SIG-M5 treated with dmso at 0.1 percent for 504 hours (cell line): ENCODE results near the gene CGNL1.

Experiments
- DNase-seq: peaks from one replicate; lab custom pipeline; 2025; ENCODE audit not compliant: unreplicated experiment; lab: John Stamatoyannopoulos, UW

Gene CGNL1

GRCh38 chr15:57375827-57376695 is at the start of gene CGNL1:
TSS of gene CGNL1 (plus strand) at chr15:57376505. CDS start at chr15:57438000, 61,495 bp downstream.
- no peak for DNase-seq

GRCh38 chr15:57327985-57328471 is 48.3 kb upstream of the CGNL1 start:
- no peak for DNase-seq

- DNase-seq: no peak
Observed at GRCh38 chr15:57328479-57328878, 47.8 kb upstream of the CGNL1 start.

GRCh38 chr15:57328897-57329296 is 47.4 kb upstream of the CGNL1 start:
- no peak for DNase-seq

- DNase-seq: no peak
Observed at GRCh38 chr15:57329582-57330367, 46.5 kb upstream of the CGNL1 start.

- no peak for DNase-seq
Observed at GRCh38 chr15:57330619-57331340, 45.5 kb upstream of the CGNL1 start.

- DNase-seq: no peak
Observed at GRCh38 chr15:57332326-57332725, 44.0 kb upstream of the CGNL1 start.

- no peak for DNase-seq
Observed at GRCh38 chr15:57333487-57333886, 42.8 kb upstream of the CGNL1 start.

- DNase-seq: no peak
Observed at GRCh38 chr15:57334257-57334656, 42.0 kb upstream of the CGNL1 start.

- no peak for DNase-seq
Observed at GRCh38 chr15:57335293-57335715, 41.0 kb upstream of the CGNL1 start.

GRCh38 chr15:57335719-57336118 is 40.6 kb upstream of the CGNL1 start:
- DNase-seq: no peak

- DNase-seq: no peak
Observed at GRCh38 chr15:57337868-57338411, 38.4 kb upstream of the CGNL1 start.

GRCh38 chr15:57339321-57339720 is 37.0 kb upstream of the CGNL1 start:
- DNase-seq: no peak

- peak; percentile 57 for DNase-seq
Observed at GRCh38 chr15:57340682-57341259, 35.5 kb upstream of the CGNL1 start.

GRCh38 chr15:57343048-57343447 is 33.3 kb upstream of the CGNL1 start:
- DNase-seq: no peak

- no peak for DNase-seq
Observed at GRCh38 chr15:57343498-57343897, 32.8 kb upstream of the CGNL1 start.

GRCh38 chr15:57344282-57344681 is 32.0 kb upstream of the CGNL1 start:
- DNase-seq: no peak

- no peak for DNase-seq
Observed at GRCh38 chr15:57345584-57345983, 30.7 kb upstream of the CGNL1 start.

- DNase-seq: no peak
Observed at GRCh38 chr15:57348081-57348480, 28.2 kb upstream of the CGNL1 start.

GRCh38 chr15:57352535-57353316 is 23.6 kb upstream of the CGNL1 start:
- DNase-seq: no peak
